ENCODE data around the gene TGFB2. TPM values are rescaled to one million over a fixed set of nuclear protein-coding genes. Genes with fewer than 3 reads are reported as not detected.
"Not testable (repeated sequence)": the region's sequence is repeated elsewhere in the genome, so short reads cannot be mapped to it uniquely, and the experiment has no call there.

The TGFB2 gene
- total RNA-seq, 4 donors from 2014 or later = 0.40 to 1.9 (median 0.57) TPM

- H3K9me3 ChIP-seq = no peaks in the 10 kb centered on the region
- H3K27me3 ChIP-seq = no peaks in the 10 kb centered on the region
- intact Hi-C loops (cut with DNase I) = no loop called here
- no peaks in the 10 kb centered on the region for H3K4me1 ChIP-seq
- WGBS, 2 donors = 92 to 93% methylated on average over 5 of the region's 5 CpGs
- no peak overlapping the region for H3K27ac ChIP-seq
- TF ChIP-seq POLR2A (IDR thresholded peaks at IDR 0.05) (no peak), CTCF (IDR thresholded peaks at IDR 0.05) (no peak)
- H3K4me3 ChIP-seq = no peak overlapping the region
- no peak for DNase-seq
- H3K36me3 ChIP-seq = peaks cover 0 to 16% (median 0%) of the 10 kb centered on the region in 3 donors
Observed at GRCh38 chr1:218317061-218317460, 28.1 kb upstream of the TGFB2 start.

GRCh38 chr1:218320182-218320581 is 25.0 kb upstream of the TGFB2 start:
- intact Hi-C loops (cut with DNase I) = not testable (repeated sequence)

DNA sequence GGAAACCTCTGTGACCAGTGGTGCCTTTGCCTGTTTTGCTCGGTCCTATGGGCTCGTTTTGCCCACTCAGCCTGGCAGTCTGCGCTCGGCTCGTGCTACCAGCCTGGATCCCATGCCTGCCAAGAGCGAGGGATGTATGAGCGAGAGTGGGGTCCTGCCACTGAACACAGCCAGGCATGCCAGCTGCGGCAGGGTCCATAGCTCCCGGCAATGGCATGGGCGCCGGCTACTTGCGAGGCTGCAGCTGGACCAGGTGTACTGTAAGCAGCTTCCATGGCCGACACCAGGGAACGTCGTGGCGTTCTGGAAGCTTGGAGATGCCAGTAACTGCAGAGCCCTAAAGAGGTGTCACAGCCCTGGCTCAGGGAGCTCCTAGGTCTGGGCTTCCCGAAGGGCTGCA is 22.4 kb upstream of the TGFB2 start:
- no peak for DNase-seq
- Histone ChIP-seq H3K36me3 (peaks cover 5 to 39% (median 7%) of the 10 kb centered on the region in 3 donors), H3K4me1 (no peaks in the 10 kb centered on the region), H3K27me3 (no peaks in the 10 kb centered on the region), H3K4me3 (no peak overlapping the region), H3K9me3 (no peaks in the 10 kb centered on the region), H3K27ac (no peak overlapping the region)
- intact Hi-C loops (cut with DNase I) = no loop called here
- WGBS, 2 donors = 96 to 100% methylated on average over 7 of the region's 17 CpGs
- no peak for TF ChIP-seq POLR2A (IDR thresholded peaks at IDR 0.05)
- no peak for TF ChIP-seq CTCF (IDR thresholded peaks at IDR 0.05)

More at GRCh38 chr1:218320182-218320581, 25.0 kb upstream of the TGFB2 start:
- H3K4me3 ChIP-seq, DNase-seq, H3K9me3 ChIP-seq, H3K4me1 ChIP-seq, H3K27me3 ChIP-seq, H3K27ac ChIP-seq: not testable (repeated sequence)
- H3K36me3 ChIP-seq = peaks cover 5 to 45% (median 7%) of the 10 kb centered on the region in 3 donors
- no CpG with 5 or more reads among the region's 3 CpGs for WGBS, 2 donors

DNA sequence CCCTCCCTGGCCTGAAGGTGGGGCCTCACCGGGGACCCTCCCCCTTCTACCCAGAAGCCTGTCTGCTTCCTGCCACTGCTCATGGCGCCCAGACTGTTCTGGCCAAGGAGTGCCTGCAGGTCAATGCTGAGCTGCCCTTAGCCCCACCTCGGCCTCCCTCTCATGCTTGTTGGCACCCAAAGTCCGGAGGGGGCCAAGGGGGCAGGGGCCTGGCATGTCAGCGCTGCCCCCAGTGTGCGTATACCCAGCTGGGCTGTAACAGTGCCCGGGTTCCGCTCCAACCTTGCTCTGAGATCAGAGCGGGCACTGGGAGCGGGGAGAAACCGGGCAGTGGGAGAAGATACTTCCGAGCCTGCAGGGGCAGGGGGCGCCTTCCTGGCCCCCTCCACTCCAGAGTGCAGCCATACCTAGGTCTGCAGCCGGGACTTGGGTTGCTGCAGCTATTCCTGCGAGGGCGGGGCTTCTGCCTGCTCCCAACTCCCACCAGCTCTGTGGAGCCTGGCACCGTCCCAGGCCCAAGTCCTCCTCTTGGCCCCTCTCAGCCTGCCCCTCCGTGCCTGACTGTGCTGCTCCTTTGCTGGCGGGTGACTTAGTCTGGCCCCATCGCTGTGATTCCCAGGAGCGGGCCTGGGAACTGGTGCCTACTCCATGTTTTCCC is 21.4 kb upstream of the TGFB2 start:
- DNase-seq = no peak
- 95% methylated on average over 8 of the region's 21 CpGs; no CpG with 5 or more reads in 1 of the 2 donors for WGBS, 2 donors
- H3K27ac ChIP-seq = no peak overlapping the region
- H3K4me3 ChIP-seq = no peak overlapping the region
- H3K36me3 ChIP-seq = peaks cover 5 to 34% (median 7%) of the 10 kb centered on the region in 3 donors
- H3K9me3 ChIP-seq = no peaks in the 10 kb centered on the region
- H3K4me1 ChIP-seq = no peaks in the 10 kb centered on the region
- intact Hi-C loops (cut with DNase I) = no loop called here
- TF ChIP-seq CTCF (IDR thresholded peaks at IDR 0.05) (no peak), POLR2A (IDR thresholded peaks at IDR 0.05) (no peak)
- H3K27me3 ChIP-seq = no peaks in the 10 kb centered on the region

GRCh38 chr1:218324226-218324580 is 20.9 kb upstream of the TGFB2 start:
- H3K27me3 ChIP-seq = no peaks in the 10 kb centered on the region
- WGBS, 2 donors = 98 to 99% methylated on average over 8 to 10 of the region's 20 CpGs

More at GRCh38 chr1:218324226-218324580, 20.9 kb upstream of the TGFB2 start:
- no peaks in the 10 kb centered on the region for H3K4me1 ChIP-seq
- DNase-seq = no peak
- H3K4me3 ChIP-seq = no peak overlapping the region
- no peaks in the 10 kb centered on the region for H3K9me3 ChIP-seq
- H3K36me3 ChIP-seq = peaks cover 5 to 31% (median 7%) of the 10 kb centered on the region in 3 donors
- TF ChIP-seq CTCF (IDR thresholded peaks at IDR 0.05) = no peak
- TF ChIP-seq POLR2A (IDR thresholded peaks at IDR 0.05) = no peak
- H3K27ac ChIP-seq = no peak overlapping the region
- intact Hi-C loops (cut with DNase I) = no loop called here
